Measurements from ENCODE around the gene ZNF445.

Gene ZNF445

GRCh38 chr3:44437800-44438199 is 39.7 kb downstream of the ZNF445 start:
- H3K4me1 Mint-ChIP-seq, result no peaks in the 10 kb centered on the region
- H3K9me3 Mint-ChIP-seq, result peaks cover 4% of the 10 kb centered on the region
- H3K4me3 Mint-ChIP-seq, result no peak overlapping the region
- H3K27me3 Mint-ChIP-seq (ENCODE audit: low read depth, poor library complexity), result no peaks in the 10 kb centered on the region
- peaks cover 52% of the 10 kb centered on the region for H3K36me3 Mint-ChIP-seq (ENCODE audit: low read depth)
- no peak for TF ChIP-seq CTCF (IDR thresholded peaks at IDR 0.05)
- DNase-seq, result no peak
- H3K27ac Mint-ChIP-seq, result no peak overlapping the region

GRCh38 chr3:44436181-44436580 is 41.3 kb downstream of the ZNF445 start:
- H3K4me1 Mint-ChIP-seq, result no peaks in the 10 kb centered on the region
- H3K4me3 Mint-ChIP-seq, result no peak overlapping the region
- H3K36me3 Mint-ChIP-seq (ENCODE audit: low read depth), result peaks cover 38% of the 10 kb centered on the region
- no peak for DNase-seq
- no peak for TF ChIP-seq CTCF (IDR thresholded peaks at IDR 0.05)
- no peaks in the 10 kb centered on the region for H3K27me3 Mint-ChIP-seq (ENCODE audit: low read depth, poor library complexity)
- peak overlapping the region; percentile 29 for H3K27ac Mint-ChIP-seq
- peaks cover 4% of the 10 kb centered on the region for H3K9me3 Mint-ChIP-seq

GRCh38 chr3:44434834-44435510 is 42.5 kb downstream of the ZNF445 start:
- peaks cover 29% of the 10 kb centered on the region for H3K36me3 Mint-ChIP-seq (ENCODE audit: low read depth)
- peaks cover 4% of the 10 kb centered on the region for H3K9me3 Mint-ChIP-seq
- TF ChIP-seq CTCF (IDR thresholded peaks at IDR 0.05), result no peak
- no peak for DNase-seq
- no peaks in the 10 kb centered on the region for H3K27me3 Mint-ChIP-seq (ENCODE audit: low read depth, poor library complexity)
- H3K4me1 Mint-ChIP-seq, result peaks cover 4% of the 10 kb centered on the region
- H3K27ac Mint-ChIP-seq, result no peak overlapping the region
- no peak overlapping the region for H3K4me3 Mint-ChIP-seq

- Mint-ChIP-seq H3K27ac (no peak overlapping the region), H3K4me1 (peaks cover 11% of the 10 kb centered on the region), H3K9me3 (no peaks in the 10 kb centered on the region), H3K4me3 (no peak overlapping the region), H3K27me3 (ENCODE audit: low read depth, poor library complexity) (peaks cover 3% of the 10 kb centered on the region), H3K36me3 (ENCODE audit: low read depth) (no peaks in the 10 kb centered on the region)
- DNase-seq, result no peak
- no peak for TF ChIP-seq CTCF (IDR thresholded peaks at IDR 0.05)
Observed at GRCh38 chr3:44430466-44430865, 47.0 kb downstream of the ZNF445 start.

GRCh38 chr3:44429459-44429858 is 48.0 kb downstream of the ZNF445 start:
- H3K9me3 Mint-ChIP-seq, result no peaks in the 10 kb centered on the region
- H3K4me1 Mint-ChIP-seq, result peaks cover 11% of the 10 kb centered on the region
- H3K36me3 Mint-ChIP-seq (ENCODE audit: low read depth), result no peaks in the 10 kb centered on the region
- peaks cover 3% of the 10 kb centered on the region for H3K27me3 Mint-ChIP-seq (ENCODE audit: low read depth, poor library complexity)
- no peak overlapping the region for H3K4me3 Mint-ChIP-seq
- no peak for DNase-seq
- no peak overlapping the region for H3K27ac Mint-ChIP-seq
- no peak for TF ChIP-seq CTCF (IDR thresholded peaks at IDR 0.05)

GRCh38 chr3:44428910-44429309 is 48.6 kb downstream of the ZNF445 start:
- peaks cover 11% of the 10 kb centered on the region for H3K4me1 Mint-ChIP-seq
- no peak overlapping the region for H3K27ac Mint-ChIP-seq
- H3K4me3 Mint-ChIP-seq, result no peak overlapping the region
- H3K27me3 Mint-ChIP-seq (ENCODE audit: low read depth, poor library complexity), result peaks cover 3% of the 10 kb centered on the region
- no peaks in the 10 kb centered on the region for H3K9me3 Mint-ChIP-seq
- TF ChIP-seq CTCF (IDR thresholded peaks at IDR 0.05), result no peak
- no peaks in the 10 kb centered on the region for H3K36me3 Mint-ChIP-seq (ENCODE audit: low read depth)
- DNase-seq, result no peak
